H1 (cell line): ENCODE measurements around the gene HMCES. TPM values are rescaled to one million over a fixed set of nuclear protein-coding genes. Genes with fewer than 3 reads are reported as not detected.

Experiments used
- CTCF ChIA-PET: fragments of 300-600 bp; sonication (Branson Sonifier 250); formaldehyde crosslinking; loops from one replicate; lab custom pipeline; 2021; ENCODE audit not compliant: partially characterized antibody; lab: Charles Lee
- POLR2A ChIA-PET: fragments of 300-600 bp; sonication (Branson Sonifier 250); formaldehyde crosslinking; loops from one replicate; lab custom pipeline; 2021; ENCODE audit warnings: inconsistent platforms; ENCODE audit not compliant: partially characterized antibody; lab: Charles Lee
- DNase-seq, 2 experiments: peaks; one replicate each; pipeline versions ENCODE4 v3.0.0 to v3.0.0-alpha.2; 2010 to 2022; ENCODE audit warnings: low spot score in 2 of 2, low read depth in 1 of 2, mixed read lengths in 1 of 2
- FAIRE-seq: peaks from 2 replicates; lab custom pipeline; 2011; peaks lifted over from hg19 to GRCh38; lab: Jason Lieb, UNC
- H2AFZ ChIP-seq: 2 replicates; pipeline ENCODE4 v1.8.1; 2012; ENCODE audit warnings: low read length, inconsistent platforms
- H2AK5ac ChIP-seq: 2 replicates; pipeline ENCODE4 v1.6.1; 2013; ENCODE audit warnings: low read depth, low read length
- H2BK120ac ChIP-seq: replicated peaks from 2 replicates; pipeline ENCODE3; 2013; ENCODE audit warnings: low read depth, low read length, inconsistent platforms
- H2BK12ac ChIP-seq: 2 replicates; pipeline ENCODE4 v1.6.1; 2013; ENCODE audit warnings: low read depth, low read length
- H2BK15ac ChIP-seq: 2 replicates; pipeline ENCODE4 v1.6.1; 2013; ENCODE audit warnings: low read length
- H2BK20ac ChIP-seq: 2 replicates; pipeline ENCODE4 v1.6.1; 2013; ENCODE audit warnings: low read length
- H2BK5ac ChIP-seq: 2 replicates; pipeline ENCODE4 v1.6.1; 2013; ENCODE audit warnings: low read depth, low read length
- H3K14ac ChIP-seq: 2 replicates; pipeline ENCODE4 v1.6.1; 2013; ENCODE audit warnings: inconsistent platforms; ENCODE audit not compliant: insufficient read length
- H3K18ac ChIP-seq: 2 replicates; pipeline ENCODE4 v1.6.1; 2013; ENCODE audit warnings: low read length; ENCODE audit errors: extremely low read depth
- H3K23ac ChIP-seq: 2 replicates; pipeline ENCODE4 v1.6.1; 2013; ENCODE audit warnings: inconsistent platforms; ENCODE audit not compliant: insufficient read length
- H3K23me2 ChIP-seq: 2 replicates; pipeline ENCODE4 v1.6.1; 2013; ENCODE audit warnings: low read depth, low read length
- H3K27ac ChIP-seq: 2 replicates; pipeline ENCODE4 v1.6.1; 2011; ENCODE audit warnings: low read depth, low read length, inconsistent platforms
- H3K27me3 ChIP-seq, 4 experiments: replicated peaks in 1 of 4; 1 replicate in 1 of 4; 2 replicates in 3 of 4; pipeline versions ENCODE4 v1.6.1 to v1.8.1; 2011 to 2013; ENCODE audit warnings: low read length in 3 of 4, mild to moderate bottlenecking in 3 of 4, inconsistent platforms in 2 of 4, mixed read lengths in 2 of 4, moderate library complexity in 1 of 4; ENCODE audit not compliant: control insufficient read depth in 3 of 4, insufficient read depth in 3 of 4; ENCODE audit errors: extremely low read depth in 1 of 4
- H3K36me3 ChIP-seq, 4 experiments: 2 replicates each; pipeline versions ENCODE4 v1.6.1 to v1.8.1; 2011 to 2013; ENCODE audit warnings: mild to moderate bottlenecking in 4 of 4, low read length in 3 of 4, moderate library complexity in 2 of 4, control low read depth in 1 of 4, inconsistent platforms in 1 of 4; ENCODE audit not compliant: insufficient read depth in 4 of 4, control insufficient read depth in 2 of 4
- H3K4ac ChIP-seq: replicated peaks from 2 replicates; pipeline ENCODE3; 2013; ENCODE audit warnings: low read length, low read depth, mixed read lengths, inconsistent platforms; ENCODE audit not compliant: insufficient read length
- H3K4me1 ChIP-seq, 4 experiments: replicated peaks in 1 of 4; 1 replicate in 1 of 4; 2 replicates in 3 of 4; pipeline versions ENCODE4 v1.6.1 to v1.8.1; 2011 to 2013; ENCODE audit warnings: low read length in 3 of 4, inconsistent platforms in 2 of 4, mixed read lengths in 1 of 4; ENCODE audit not compliant: insufficient read depth in 4 of 4, control insufficient read depth in 3 of 4
- H3K4me2 ChIP-seq, 2 experiments: 2 replicates each; pipeline versions ENCODE4 v1.6.1 to v1.8.1; 2011 to 2013; ENCODE audit warnings: low read depth in 2 of 2, low read length in 2 of 2, control low read depth in 1 of 2, inconsistent platforms in 1 of 2, mild to moderate bottlenecking in 1 of 2; ENCODE audit not compliant: insufficient read depth in 1 of 2
- H3K4me3 ChIP-seq, 4 experiments: fragments of 200-600, 300-600 bp in 1 of 4; sonication (generic), shearing (Covaris generic), sonication (Bioruptor Twin) in 1 of 4; 2 replicates each; pipeline versions ENCODE4 v1.5.1 to v1.8.1; 2011 to 2016; ENCODE audit warnings: low read length in 4 of 4, low read depth in 3 of 4, control low read depth in 2 of 4, inconsistent platforms in 2 of 4, mild to moderate bottlenecking in 2 of 4, mixed read lengths in 1 of 4, moderate library complexity in 1 of 4; ENCODE audit not compliant: insufficient read depth in 2 of 4; ENCODE audit errors: extremely low read depth in 1 of 4
- H3K56ac ChIP-seq: replicated peaks from 2 replicates; pipeline ENCODE3; 2013; ENCODE audit warnings: low read depth, mild to moderate bottlenecking, mixed read lengths, low read length, inconsistent platforms; ENCODE audit not compliant: insufficient read length
- H3K79me1 ChIP-seq: 2 replicates; pipeline ENCODE4 v1.6.1; 2013; ENCODE audit warnings: low read depth, low read length, control low read depth
- H3K79me2 ChIP-seq, 2 experiments: 2 replicates each; pipeline versions ENCODE4 v1.6.1 to v1.8.1; 2012 to 2013; ENCODE audit warnings: low read length in 2 of 2, mild to moderate bottlenecking in 2 of 2, inconsistent platforms in 1 of 2; ENCODE audit not compliant: insufficient read depth in 2 of 2, control insufficient read depth in 1 of 2
- H3K9ac ChIP-seq, 4 experiments: replicated peaks in 1 of 4; 1 replicate in 1 of 4; 2 replicates in 3 of 4; pipeline versions ENCODE4 v1.6.1 to v1.8.1; 2011 to 2013; ENCODE audit warnings: low read depth in 3 of 4, low read length in 3 of 4, control low read depth in 2 of 4, mild to moderate bottlenecking in 2 of 4, moderate library complexity in 2 of 4, inconsistent platforms in 1 of 4; ENCODE audit errors: extremely low read depth in 1 of 4
- H3K9me3 ChIP-seq, 2 experiments: 2 replicates each; pipeline versions ENCODE4 v1.6.1 to v1.8.1; 2012 to 2013; ENCODE audit warnings: mild to moderate bottlenecking in 2 of 2, moderate library complexity in 2 of 2, control low read depth in 1 of 2, inconsistent platforms in 1 of 2, low read depth in 1 of 2, low read length in 1 of 2, mixed read lengths in 1 of 2; ENCODE audit not compliant: insufficient read depth in 2 of 2
- H4K20me1 ChIP-seq, 2 experiments: replicated peaks in 1 of 2; 2 replicates each; pipeline versions ENCODE3 to v1.8.1; 2011 to 2013; ENCODE audit warnings: inconsistent platforms in 2 of 2, low read length in 2 of 2, mild to moderate bottlenecking in 1 of 2; ENCODE audit not compliant: insufficient read depth in 2 of 2, control insufficient read depth in 1 of 2
- H4K5ac ChIP-seq: 2 replicates; pipeline ENCODE4 v1.6.1; 2013; ENCODE audit warnings: low read length, low read depth, mixed read lengths, inconsistent platforms; ENCODE audit not compliant: insufficient read length
- H4K8ac ChIP-seq: 2 replicates; pipeline ENCODE4 v1.8.0; 2013; ENCODE audit warnings: mild to moderate bottlenecking, moderate library complexity, low read length, inconsistent platforms; ENCODE audit not compliant: insufficient read depth; ENCODE audit errors: extremely low read depth
- H4K91ac ChIP-seq: replicated peaks from 2 replicates; pipeline ENCODE3; 2013; ENCODE audit warnings: low read length, mixed read lengths, inconsistent platforms; ENCODE audit not compliant: insufficient read length
- EGR1 ChIP-seq: IDR thresholded peaks from 2 replicates; pipeline ENCODE4 v1.6.1; 2011; ENCODE audit warnings: low read depth, low read length, borderline replicate concordance
- HDAC2 ChIP-seq, 2 experiments: fragments of 300-600 bp in 1 of 2; sonication (generic) in 1 of 2; IDR thresholded peaks; 2 replicates each; pipeline ENCODE4 v1.6.1; 2011 to 2012; ENCODE audit warnings: low read depth in 2 of 2, low read length in 2 of 2, mild to moderate bottlenecking in 2 of 2, moderate library complexity in 2 of 2, borderline replicate concordance in 1 of 2, inconsistent platforms in 1 of 2
- KDM5A ChIP-seq: fragments of 200-600 bp; IDR thresholded peaks from 2 replicates; pipeline ENCODE4 v1.7.1; 2012; ENCODE audit warnings: mild to moderate bottlenecking, low read length, inconsistent platforms, mixed read lengths
- RBBP5 ChIP-seq: IDR thresholded peaks from 2 replicates; pipeline ENCODE4 v1.7.1; 2012; ENCODE audit warnings: low read depth, mild to moderate bottlenecking, inconsistent platforms, low read length, moderate library complexity, borderline replicate concordance
- RXRA ChIP-seq: IDR thresholded peaks from 2 replicates; pipeline ENCODE4 v1.6.1; 2011; ENCODE audit warnings: low read depth, mild to moderate bottlenecking, low read length, moderate library complexity; ENCODE audit not compliant: insufficient read depth
- TCF12 ChIP-seq: IDR thresholded peaks from 2 replicates; pipeline ENCODE4 v1.6.1; 2011; ENCODE audit warnings: low read depth, mild to moderate bottlenecking, low read length
- WGBS, 2 experiments: shearing (Covaris generic) in 1 of 2; methylation state at CpG; one replicate each; pipeline versions ENCODE4 v1.1.6 to v1.1.7; 2013 to 2015; ENCODE audit warnings: low lambda C conversion rate in 2 of 2, mixed read lengths in 2 of 2, inconsistent platforms in 1 of 2, low coverage in 1 of 2, missing lambda C conversion rate in 1 of 2; ENCODE audit not compliant: insufficient replicate concordance in 2 of 2, insufficient coverage in 1 of 2, insufficient read length in 1 of 2; ENCODE audit errors: extremely low coverage in 1 of 2, missing lambda C conversion rate in 1 of 2; 5-methylcytosine and 5-hydroxymethylcytosine counted together
- polyA plus RNA-seq, 7 experiments: library from polyadenylated mRNA; depleted of rRNA in 3 of 7; stranded (reverse) in 5 of 7; unstranded in 2 of 7; fragments of >200 nt in 5 of 7; fragments of 200-250 nt in 2 of 7; gene quantifications; 1 replicate in 5 of 7; 2 replicates in 1 of 7; 4 replicates in 1 of 7; pipeline versions ENCODE4 v1.2.1 to v1.2.3, GENCODE V29; 2011 to 2013; ENCODE audit warnings: missing spikeins in 2 of 7, mixed read lengths in 2 of 7
- total RNA-seq: library from RNA; stranded (reverse); fragmentation: NEBNext Ultra II Directional; extraction: Animal tissue kit (Norgen Biotek cat#: 25700); gene quantifications from 2 replicates; pipeline ENCODE4 v1.2.1, GENCODE V29; 2021

Gene HMCES
- total and polyA plus RNA-seq, 2 of the 8 experiments (the other 6 are each of a cell fraction or from before 2014, with no cell fraction given): 27.6 to 49.5 TPM

- no peak overlapping the region for H3K9ac ChIP-seq
- peaks cover 0 to 2% (median 0%) of the 10 kb centered on the region in 4 experiments; a peak in 1 of 8 replicates for H3K36me3 ChIP-seq
- H3K23ac ChIP-seq: no peak overlapping the region
- H3K79me2 ChIP-seq: no peaks in the 10 kb centered on the region
- H3K4me3 ChIP-seq: no peak overlapping the region
- no peak overlapping the region for H2BK20ac ChIP-seq
- H3K56ac ChIP-seq: no peak overlapping the region
- no peak overlapping the region for H2BK15ac ChIP-seq
- H2BK12ac ChIP-seq: no peak overlapping the region
- no peak overlapping the region for H3K4ac ChIP-seq
- no peaks in the 10 kb centered on the region for H3K4me1 ChIP-seq
- DNase-seq (no peak), FAIRE-seq (no peak)
- CTCF ChIA-PET: interaction anchor here (0.6 to 7.4 kb wide), 8 partner anchors 8 to 53 kb away, joined by 3 to 73 read pairs (median 6); a partner anchor contains a TSS
- TF ChIP-seq EGR1 (no peak), KDM5A (no peak), RBBP5 (no peak), TCF12 (no peak), HDAC2 (IDR thresholded peaks at IDR 0.05; ENCODE audit: borderline replicate concordance in 1 of 2, low read depth in 2 of 2, low read length in 2 of 2) (no peak), RXRA (no peak)
- H3K27me3 ChIP-seq: peaks cover 0 to 3% (median 0%) of the 10 kb centered on the region in 4 experiments; a peak in 1 of 7 replicates
- no peak overlapping the region for H4K91ac ChIP-seq
- no peaks in the 10 kb centered on the region; a peak in 1 of 4 replicates for H3K9me3 ChIP-seq
- H4K5ac ChIP-seq: no peak overlapping the region
- no peak overlapping the region for H3K14ac ChIP-seq
- no peak overlapping the region for H4K8ac ChIP-seq
- H4K20me1 ChIP-seq: no peaks in the 10 kb centered on the region
- no peak overlapping the region for H2AK5ac ChIP-seq
- no peak overlapping the region for H2BK120ac ChIP-seq
- H3K18ac ChIP-seq: no peak overlapping the region
- no peak overlapping the region for H3K27ac ChIP-seq
- H3K79me1 ChIP-seq: no peaks in the 10 kb centered on the region
- POLR2A ChIA-PET: interaction anchor here (1.3 to 9.3 kb wide), 3 partner anchors 11 to 63 kb away, joined by 4 to 112 read pairs (median 4); a partner anchor contains a TSS
- no peaks in the 10 kb centered on the region for H3K23me2 ChIP-seq
- H2BK5ac ChIP-seq: no peak overlapping the region
- WGBS, 2 experiments: 90% methylated on average over 6 of the region's 6 CpGs; no CpG with 5 or more reads in 1 of the 2 experiments
- H3K4me2 ChIP-seq: no peak overlapping the region
- H2AFZ ChIP-seq: no peak overlapping the region
Measured at GRCh38 chr3:129330409-129330808, 51.7 kb downstream of the HMCES start.
